Measurements from ENCODE around the gene GUCD1.

DNA sequence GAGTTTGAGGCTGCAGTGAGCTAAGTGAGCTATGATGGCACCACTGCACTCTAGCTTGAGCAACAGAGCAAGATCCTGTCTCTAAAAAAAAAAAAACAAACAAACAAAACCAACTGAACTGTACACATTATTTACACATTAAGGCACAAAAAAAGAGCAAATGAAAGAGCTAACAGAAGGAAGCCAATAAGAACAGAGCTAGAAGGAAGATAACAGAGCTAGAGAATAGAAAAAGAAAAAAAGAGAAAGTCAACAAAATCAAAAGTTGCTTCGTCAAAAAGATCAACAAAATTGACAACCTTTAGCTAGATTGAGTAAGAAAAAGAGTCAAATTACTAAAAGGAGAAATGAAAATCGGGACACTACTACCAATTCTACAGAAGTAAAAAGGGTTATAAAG, 25.0 kb downstream of the GUCD1 start:
- TF ChIP-seq POLR2AphosphoS5 (IDR thresholded peaks at IDR 0.05; ENCODE audit: low read depth, low read length) (no peak), POLR2A (IDR thresholded peaks at IDR 0.05; ENCODE audit: low read depth, low read length) (no peak)
